Fibroblast of lung (primary cell): Measurements from ENCODE around the gene C2orf74. TPM values are rescaled to one million over a fixed set of nuclear protein-coding genes. Genes with fewer than 3 reads are reported as not detected.

Source experiments
- DNase-seq, 2 donors: peaks; one replicate each; pipeline versions ENCODE4 v3.0.0 to v3.0.0-alpha.2; 2010; ENCODE audit warnings: low read depth in 2 of 2
- H2AFZ ChIP-seq: 2 replicates; pipeline ENCODE4 v1.5.1; 2012; ENCODE audit warnings: low read length, control low read depth, inconsistent platforms
- H3K27ac ChIP-seq: 2 replicates; pipeline ENCODE4 v1.5.1; 2011; ENCODE audit warnings: low read length, control low read depth; ENCODE audit not compliant: insufficient read depth
- H3K27me3 ChIP-seq: 2 replicates; pipeline ENCODE4 v1.5.1; 2011; ENCODE audit warnings: mild to moderate bottlenecking, low read length; ENCODE audit not compliant: control insufficient read depth, insufficient read depth
- H3K36me3 ChIP-seq: 2 replicates; pipeline ENCODE4 v1.5.1; 2011; ENCODE audit warnings: low read length; ENCODE audit not compliant: control insufficient read depth, insufficient read depth
- H3K4me1 ChIP-seq: 2 replicates; pipeline ENCODE4 v1.5.1; 2011; ENCODE audit warnings: low read length; ENCODE audit not compliant: control insufficient read depth, insufficient read depth; ENCODE audit errors: extremely low read depth
- H3K4me2 ChIP-seq: 2 replicates; pipeline ENCODE4 v1.5.1; 2011; ENCODE audit warnings: low read length, control low read depth; ENCODE audit not compliant: insufficient read depth; ENCODE audit errors: extremely low read depth
- H3K4me3 ChIP-seq, 4 experiments: fragments of 200-600 bp in 1 of 4; sonication (generic) in 1 of 4; replicated peaks in 1 of 4; 2 replicates each; pipeline ENCODE4 v1.5.1; 2011 to 2016; ENCODE audit warnings: low read length in 4 of 4, low read depth in 3 of 4, mild to moderate bottlenecking in 3 of 4, control low read depth in 2 of 4, inconsistent platforms in 1 of 4, mixed read lengths in 1 of 4; ENCODE audit not compliant: insufficient read depth in 1 of 4; ENCODE audit errors: control extremely low read depth in 1 of 4
- H3K79me2 ChIP-seq: 2 replicates; pipeline ENCODE4 v1.5.1; 2012; ENCODE audit warnings: mild to moderate bottlenecking, low read length, inconsistent platforms; ENCODE audit not compliant: control insufficient read depth, insufficient read depth
- H3K9ac ChIP-seq: 2 replicates; pipeline ENCODE4 v1.5.1; 2011; ENCODE audit warnings: mild to moderate bottlenecking, low read length, control low read depth; ENCODE audit not compliant: insufficient read depth
- H3K9me3 ChIP-seq: 2 replicates; pipeline ENCODE4 v1.5.1; 2012; ENCODE audit warnings: low read depth, low read length; ENCODE audit not compliant: control insufficient read depth, insufficient read depth
- H4K20me1 ChIP-seq: 2 replicates; pipeline ENCODE4 v1.5.1; 2011; ENCODE audit warnings: low read length; ENCODE audit not compliant: control insufficient read depth, insufficient read depth; ENCODE audit errors: extremely low read depth
- EZH2 ChIP-seq: IDR thresholded peaks from 2 replicates; pipeline ENCODE4 v1.5.1; 2012; ENCODE audit warnings: low read length, control low read depth, mild to moderate bottlenecking; ENCODE audit errors: missing control alignments
- polyA plus RNA-seq, 2 donors: library from polyadenylated mRNA; depleted of rRNA in 1 of 2; stranded (reverse) in 1 of 2; unstranded in 1 of 2; fragments of >200 nt; gene quantifications; 2 replicates each; pipeline ENCODE4 v1.2.1, GENCODE V29; 2011 to 2012; ENCODE audit warnings: missing spikeins in 1 of 2
- total RNA-seq: library from RNA; depleted of rRNA; stranded (reverse); fragments of >200 nt; gene quantifications from 2 replicates; pipeline ENCODE4 v1.2.1, GENCODE V29; 2014
- TF ChIP-seq, protein P1 (sequence below), 2 donors: IDR thresholded peaks in 1 of 2; conservative IDR thresholded peaks in 1 of 2; 1 replicate in 1 of 2; 2 replicates in 1 of 2; pipeline ENCODE4 v1.5.1; 2011 to 2012; ENCODE audit warnings: low read length in 2 of 2, control low read depth in 1 of 2, inconsistent platforms in 1 of 2, low read depth in 1 of 2, mild to moderate bottlenecking in 1 of 2

C2orf74 gene
- total and polyA plus RNA-seq, 2 donors (not counting 1 experiment from before 2014, with no cell fraction given) = 21.5 to 44.0 TPM

DNA sequence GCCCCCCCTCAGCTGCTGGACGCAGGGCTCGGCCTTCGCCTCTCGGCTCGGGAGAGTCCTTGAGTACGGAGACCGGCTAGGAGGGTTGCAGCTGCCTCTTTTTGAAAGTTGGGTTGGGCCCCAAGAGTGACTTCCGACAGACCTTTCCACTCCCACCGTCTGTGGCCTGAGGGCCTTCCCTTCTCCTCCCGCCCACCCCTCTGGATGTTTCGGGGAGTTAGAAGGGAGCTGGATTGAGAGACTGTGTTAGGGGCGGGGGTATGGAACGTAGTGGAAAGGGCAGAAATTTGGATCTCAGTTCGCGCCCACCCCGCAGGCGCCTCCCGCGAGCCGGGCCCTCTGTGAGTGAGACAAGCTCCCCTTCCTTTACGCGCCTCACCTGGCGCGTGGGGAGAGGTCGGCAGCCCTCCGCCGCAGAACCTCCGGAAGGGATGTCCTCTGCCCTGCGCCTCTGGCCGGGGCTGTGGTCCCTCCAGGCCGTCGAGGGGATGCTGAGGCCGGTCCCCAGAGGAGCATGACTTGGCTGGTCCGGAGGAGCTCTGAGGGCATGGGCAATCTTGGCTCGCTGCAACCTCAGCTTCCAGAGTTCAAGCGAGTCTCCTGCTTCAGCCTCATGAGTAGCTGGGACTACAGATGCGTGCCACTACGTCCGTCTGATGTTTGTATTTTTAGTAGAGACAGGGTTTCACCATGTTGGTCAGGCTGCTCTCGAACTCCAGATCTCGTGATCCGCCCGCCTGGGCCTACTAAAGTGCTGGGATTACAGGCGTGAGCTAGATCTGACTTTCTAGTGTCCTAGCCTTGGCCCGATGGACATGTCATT, 15.9 kb downstream of the C2orf74 start:
- H3K79me2 ChIP-seq = peaks cover 23% of the 10 kb centered on the region
- peak overlapping the region; percentile 16 for H2AFZ ChIP-seq
- DNase-seq = peak; percentile 33 to 34
- TF ChIP-seq, protein P1, sequence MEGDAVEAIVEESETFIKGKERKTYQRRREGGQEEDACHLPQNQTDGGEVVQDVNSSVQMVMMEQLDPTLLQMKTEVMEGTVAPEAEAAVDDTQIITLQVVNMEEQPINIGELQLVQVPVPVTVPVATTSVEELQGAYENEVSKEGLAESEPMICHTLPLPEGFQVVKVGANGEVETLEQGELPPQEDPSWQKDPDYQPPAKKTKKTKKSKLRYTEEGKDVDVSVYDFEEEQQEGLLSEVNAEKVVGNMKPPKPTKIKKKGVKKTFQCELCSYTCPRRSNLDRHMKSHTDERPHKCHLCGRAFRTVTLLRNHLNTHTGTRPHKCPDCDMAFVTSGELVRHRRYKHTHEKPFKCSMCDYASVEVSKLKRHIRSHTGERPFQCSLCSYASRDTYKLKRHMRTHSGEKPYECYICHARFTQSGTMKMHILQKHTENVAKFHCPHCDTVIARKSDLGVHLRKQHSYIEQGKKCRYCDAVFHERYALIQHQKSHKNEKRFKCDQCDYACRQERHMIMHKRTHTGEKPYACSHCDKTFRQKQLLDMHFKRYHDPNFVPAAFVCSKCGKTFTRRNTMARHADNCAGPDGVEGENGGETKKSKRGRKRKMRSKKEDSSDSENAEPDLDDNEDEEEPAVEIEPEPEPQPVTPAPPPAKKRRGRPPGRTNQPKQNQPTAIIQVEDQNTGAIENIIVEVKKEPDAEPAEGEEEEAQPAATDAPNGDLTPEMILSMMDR (conservative IDR thresholded peaks at IDR 0.05 in 1 of 2, IDR thresholded peaks at IDR 0.05 in 1 of 2; ENCODE audit: low read depth in 1 of 2, low read length in 2 of 2) = no peak
- no peak for TF ChIP-seq EZH2
- H3K4me2 ChIP-seq = peak overlapping the region; percentile 91
- H3K27ac ChIP-seq = peak overlapping the region; percentile 98
- peaks cover 32% of the 10 kb centered on the region for H3K4me1 ChIP-seq
- H3K9ac ChIP-seq = peak overlapping the region; percentile 96
- no peaks in the 10 kb centered on the region for H3K27me3 ChIP-seq
- peak overlapping the region; percentile 57 to 72 (median 62) for H3K4me3 ChIP-seq
- no peaks in the 10 kb centered on the region for H3K9me3 ChIP-seq
- H4K20me1 ChIP-seq = no peaks in the 10 kb centered on the region
- H3K36me3 ChIP-seq = peaks cover 5% of the 10 kb centered on the region

DNA sequence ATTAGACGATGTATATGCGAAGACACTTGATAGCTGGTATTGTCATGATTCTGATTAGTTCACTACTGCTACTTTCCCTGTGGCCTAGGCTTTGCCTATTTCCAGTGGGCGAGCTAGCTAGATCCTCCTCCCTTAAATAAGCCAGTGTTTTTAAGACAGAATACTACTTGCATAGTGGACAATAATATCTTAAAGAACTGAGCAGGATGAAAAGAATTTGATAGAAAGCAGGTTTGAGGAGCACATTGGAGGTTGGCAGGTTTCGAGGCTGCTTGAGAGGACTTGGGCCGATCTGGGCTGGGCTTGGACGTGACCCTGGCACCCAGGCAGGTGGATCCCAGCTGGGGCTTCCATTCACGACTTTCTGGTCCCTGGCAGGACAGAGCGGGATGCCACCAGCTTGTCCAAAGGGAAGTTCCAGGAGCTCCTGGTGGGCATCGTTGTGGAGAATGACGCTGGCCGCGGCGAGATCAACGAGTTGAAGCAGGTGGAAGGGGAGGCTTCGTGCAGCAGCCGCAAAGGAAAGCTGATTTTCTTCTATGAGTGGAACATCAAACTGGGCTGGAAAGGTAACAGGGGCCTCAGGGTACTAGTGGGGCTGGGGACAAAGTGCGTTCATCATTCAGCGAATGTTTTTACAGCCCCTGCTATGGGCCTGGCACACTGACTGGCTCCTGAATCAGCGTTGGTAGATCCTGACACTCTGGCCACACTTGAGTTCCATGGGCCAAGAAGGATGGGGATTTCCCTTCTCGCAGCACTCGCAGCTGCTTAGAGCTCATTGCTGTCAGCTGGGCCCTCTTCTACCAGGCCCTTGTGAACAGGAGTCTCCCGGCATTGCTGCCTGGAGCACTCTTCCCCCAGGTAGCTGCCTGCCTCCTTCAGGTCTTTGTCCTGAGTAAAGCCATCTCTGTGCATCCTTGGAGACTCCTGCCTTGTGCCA, 16.9 kb downstream of the C2orf74 start:
- Histone ChIP-seq H4K20me1 (no peaks in the 10 kb centered on the region), H3K4me3 (peak overlapping the region in 3 of 4 experiments; percentile 13 to 72 (median 67)), H2AFZ (no peak overlapping the region), H3K9ac (no peak overlapping the region), H3K9me3 (no peaks in the 10 kb centered on the region), H3K4me2 (peak overlapping the region; percentile 91), H3K27ac (peak overlapping the region; percentile 22), H3K36me3 (peaks cover 9% of the 10 kb centered on the region), H3K27me3 (no peaks in the 10 kb centered on the region), H3K79me2 (peaks cover 25% of the 10 kb centered on the region), H3K4me1 (peaks cover 32% of the 10 kb centered on the region)
- DNase-seq = peak in 1 of 2 donors; percentile 37
- TF ChIP-seq, protein P1 (conservative IDR thresholded peaks at IDR 0.05 in 1 of 2, IDR thresholded peaks at IDR 0.05 in 1 of 2; ENCODE audit: low read depth in 1 of 2, low read length in 2 of 2) = no peak
- TF ChIP-seq EZH2 = no peak
